Subcutaneous adipose tissue (tissue), 4 donors: ENCODE results near the gene ZG16B. TPM values are rescaled to one million over a fixed set of nuclear protein-coding genes. Genes with fewer than 3 reads are reported as not detected.

Source experiments
- CTCF ChIP-seq: fragments of 450-650 bp; IDR thresholded peaks from one replicate; pipeline ENCODE4 v1.5.1; 2016; ENCODE audit warnings: low read depth, mild to moderate bottlenecking, control low read depth, antibody characterized with exemption, moderate library complexity
- total RNA-seq, 4 donors: library from RNA; depleted of rRNA; stranded (reverse); fragments of >200 nt; gene quantifications; one replicate each; pipeline ENCODE4 v1.1.0, GENCODE V29; 2016

ZG16B gene
- total RNA-seq, 4 donors from 2014 or later = 3.1 TPM; not detected in 3

GRCh38 chr16:2841606-2842339 is 11.7 kb downstream of the ZG16B start:
- no peak for TF ChIP-seq CTCF

GRCh38 chr16:2842340-2843000 is 12.4 kb downstream of the ZG16B start:
- no peak for TF ChIP-seq CTCF

GRCh38 chr16:2843526-2843925 is 13.4 kb downstream of the ZG16B start:
- no peak for TF ChIP-seq CTCF

DNA sequence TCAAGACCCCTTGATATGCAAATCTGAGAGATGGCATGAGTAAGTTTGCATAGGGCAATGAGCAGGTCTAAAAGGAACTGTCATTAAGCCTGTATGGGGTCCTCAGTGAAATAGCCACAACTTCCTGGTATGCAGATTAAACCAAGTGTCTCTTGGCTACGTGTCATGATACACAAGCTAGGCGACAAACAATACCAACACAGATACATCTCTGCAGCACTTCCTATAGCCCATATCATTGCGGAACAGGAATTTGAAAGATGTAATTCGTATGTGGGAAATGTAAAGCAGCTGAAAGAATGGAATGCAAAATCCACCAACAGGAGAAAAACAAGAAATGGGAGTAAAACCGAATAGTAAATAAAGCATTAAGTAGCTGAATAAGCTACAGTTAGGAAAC is 15.0 kb downstream of the ZG16B start:
- no peak for TF ChIP-seq CTCF

GRCh38 chr16:2846511-2847310 is 16.6 kb downstream of the ZG16B start:
- no peak for TF ChIP-seq CTCF

DNA sequence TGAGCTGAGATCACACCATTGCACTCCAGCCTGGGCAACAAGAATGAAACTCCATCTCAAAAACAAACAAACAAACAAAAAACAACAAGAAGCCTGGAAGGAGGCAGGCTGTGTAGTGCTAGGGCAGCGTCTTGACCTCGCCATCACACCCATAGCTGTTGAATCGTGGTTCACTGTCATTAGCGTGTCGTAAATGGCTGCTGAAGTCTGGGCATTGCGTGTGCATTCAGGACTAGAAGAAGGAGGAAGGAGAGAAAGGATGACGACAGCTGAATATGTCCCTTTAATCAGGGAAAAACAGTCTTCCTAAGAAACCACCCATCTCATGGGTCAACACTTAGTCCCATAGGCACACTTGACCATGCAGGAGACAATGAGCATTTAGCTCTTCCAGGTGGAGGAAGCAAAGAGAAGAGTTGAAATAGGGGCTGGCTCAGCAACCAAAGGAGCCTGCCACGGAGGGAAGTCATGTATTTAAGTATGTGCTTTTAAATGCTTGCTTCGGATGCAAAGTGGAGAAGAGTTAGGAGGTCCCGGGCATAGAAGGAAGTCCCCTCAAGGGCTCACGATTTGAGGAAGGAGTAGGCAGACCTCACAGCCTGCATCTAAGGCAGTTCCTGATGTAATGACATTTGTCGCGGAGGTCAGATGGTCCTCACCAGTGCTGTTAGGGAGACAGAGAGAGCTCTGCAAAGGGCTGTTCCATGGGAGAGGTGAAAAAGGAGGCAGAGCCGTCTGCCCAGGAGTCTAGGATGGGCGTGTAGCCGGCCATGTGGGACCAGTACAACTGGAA is 19.0 kb downstream of the ZG16B start:
- no peak for TF ChIP-seq CTCF
